Neural crest cell (in vitro differentiated cells): ENCODE measurements around the gene SLC43A1. TPM values are rescaled to one million over a fixed set of nuclear protein-coding genes. Genes with fewer than 3 reads are reported as not detected.
A peak's percentile ranks its signal among the peaks of the same experiment; 100 is the strongest.

Experiments
- DNase-seq: peaks from one replicate; pipeline ENCODE4 v3.0.0; 2021; ENCODE audit warnings: low read depth, mixed read lengths, low spot score
- H3K27ac Mint-ChIP-seq: one replicate; pipeline ENCODE4 v1.8.0; 2021; ENCODE audit warnings: mild to moderate bottlenecking, mixed read lengths; ENCODE audit not compliant: unreplicated experiment
- H3K27me3 Mint-ChIP-seq: 2 replicates; pipeline ENCODE4 v1.8.0; 2021; ENCODE audit warnings: low read depth, mild to moderate bottlenecking, mixed read lengths
- H3K36me3 Mint-ChIP-seq: 2 replicates; pipeline ENCODE4 v1.8.0; 2021; ENCODE audit warnings: low read depth, mild to moderate bottlenecking, mixed read lengths
- H3K4me1 Mint-ChIP-seq: 2 replicates; pipeline ENCODE4 v1.8.0; 2021; ENCODE audit warnings: mixed read lengths
- H3K4me3 Mint-ChIP-seq: one replicate; pipeline ENCODE4 v1.8.0; 2021; ENCODE audit warnings: mild to moderate bottlenecking, mixed read lengths
- H3K9me3 Mint-ChIP-seq: 2 replicates; pipeline ENCODE4 v1.8.0; 2021; ENCODE audit warnings: mixed read lengths
- total RNA-seq: library from RNA; stranded (reverse); gene quantifications from 2 replicates; pipeline ENCODE4 v1.2.1, GENCODE V29; 2021
- TF ChIP-seq, protein P1 (sequence below): fragments of 200-600 bp; sonication (generic); conservative IDR thresholded peaks from 2 replicates; pipeline ENCODE4 v1.5.0; 2021; ENCODE audit warnings: antibody characterized with exemption, mild to moderate bottlenecking

SLC43A1 gene
- total RNA-seq, 1 donor from 2014 or later = 4.5 TPM

DNA sequence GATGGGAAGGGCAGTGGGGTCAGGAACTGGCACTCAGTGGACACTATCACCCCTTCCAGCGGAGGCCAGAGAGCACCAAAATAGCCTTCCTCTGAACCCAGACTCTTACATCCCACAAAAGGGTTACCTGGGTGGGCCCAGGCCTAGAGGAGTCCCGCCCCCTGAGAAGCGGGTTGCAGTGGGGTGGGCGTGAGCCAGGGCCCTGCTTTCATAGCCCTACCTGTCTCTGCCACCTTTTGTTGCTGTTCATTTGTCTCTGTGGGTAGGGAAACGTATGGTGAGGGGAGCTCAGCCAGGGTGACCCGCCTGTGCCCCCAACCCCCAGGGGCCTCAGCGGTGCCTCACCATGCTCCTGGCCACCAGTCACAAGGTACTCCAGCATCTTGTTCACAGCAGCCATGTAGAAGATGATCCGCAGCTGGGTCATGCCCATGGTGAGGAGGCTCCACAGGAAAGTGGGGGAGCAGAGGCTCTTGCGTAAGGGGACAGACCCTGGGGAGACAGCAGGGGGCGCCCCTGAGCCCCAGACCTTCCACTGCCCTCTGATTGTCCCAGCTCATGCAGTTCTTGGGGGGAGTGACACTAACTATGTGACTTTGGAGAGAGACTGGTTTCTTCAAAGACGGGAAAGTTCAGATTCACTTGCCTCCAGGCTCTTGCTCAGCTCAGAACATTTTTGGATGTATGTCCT, 24.0 kb downstream of the SLC43A1 start:
- Mint-ChIP-seq H3K9me3 (no peaks in the 10 kb centered on the region), H3K27me3 (no peaks in the 10 kb centered on the region), H3K4me3 (no peak overlapping the region), H3K4me1 (no peaks in the 10 kb centered on the region), H3K36me3 (no peaks in the 10 kb centered on the region), H3K27ac (no peak overlapping the region)
- DNase-seq = peak; percentile 49
- TF ChIP-seq, protein P1, sequence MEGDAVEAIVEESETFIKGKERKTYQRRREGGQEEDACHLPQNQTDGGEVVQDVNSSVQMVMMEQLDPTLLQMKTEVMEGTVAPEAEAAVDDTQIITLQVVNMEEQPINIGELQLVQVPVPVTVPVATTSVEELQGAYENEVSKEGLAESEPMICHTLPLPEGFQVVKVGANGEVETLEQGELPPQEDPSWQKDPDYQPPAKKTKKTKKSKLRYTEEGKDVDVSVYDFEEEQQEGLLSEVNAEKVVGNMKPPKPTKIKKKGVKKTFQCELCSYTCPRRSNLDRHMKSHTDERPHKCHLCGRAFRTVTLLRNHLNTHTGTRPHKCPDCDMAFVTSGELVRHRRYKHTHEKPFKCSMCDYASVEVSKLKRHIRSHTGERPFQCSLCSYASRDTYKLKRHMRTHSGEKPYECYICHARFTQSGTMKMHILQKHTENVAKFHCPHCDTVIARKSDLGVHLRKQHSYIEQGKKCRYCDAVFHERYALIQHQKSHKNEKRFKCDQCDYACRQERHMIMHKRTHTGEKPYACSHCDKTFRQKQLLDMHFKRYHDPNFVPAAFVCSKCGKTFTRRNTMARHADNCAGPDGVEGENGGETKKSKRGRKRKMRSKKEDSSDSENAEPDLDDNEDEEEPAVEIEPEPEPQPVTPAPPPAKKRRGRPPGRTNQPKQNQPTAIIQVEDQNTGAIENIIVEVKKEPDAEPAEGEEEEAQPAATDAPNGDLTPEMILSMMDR = peak; percentile 66

DNA sequence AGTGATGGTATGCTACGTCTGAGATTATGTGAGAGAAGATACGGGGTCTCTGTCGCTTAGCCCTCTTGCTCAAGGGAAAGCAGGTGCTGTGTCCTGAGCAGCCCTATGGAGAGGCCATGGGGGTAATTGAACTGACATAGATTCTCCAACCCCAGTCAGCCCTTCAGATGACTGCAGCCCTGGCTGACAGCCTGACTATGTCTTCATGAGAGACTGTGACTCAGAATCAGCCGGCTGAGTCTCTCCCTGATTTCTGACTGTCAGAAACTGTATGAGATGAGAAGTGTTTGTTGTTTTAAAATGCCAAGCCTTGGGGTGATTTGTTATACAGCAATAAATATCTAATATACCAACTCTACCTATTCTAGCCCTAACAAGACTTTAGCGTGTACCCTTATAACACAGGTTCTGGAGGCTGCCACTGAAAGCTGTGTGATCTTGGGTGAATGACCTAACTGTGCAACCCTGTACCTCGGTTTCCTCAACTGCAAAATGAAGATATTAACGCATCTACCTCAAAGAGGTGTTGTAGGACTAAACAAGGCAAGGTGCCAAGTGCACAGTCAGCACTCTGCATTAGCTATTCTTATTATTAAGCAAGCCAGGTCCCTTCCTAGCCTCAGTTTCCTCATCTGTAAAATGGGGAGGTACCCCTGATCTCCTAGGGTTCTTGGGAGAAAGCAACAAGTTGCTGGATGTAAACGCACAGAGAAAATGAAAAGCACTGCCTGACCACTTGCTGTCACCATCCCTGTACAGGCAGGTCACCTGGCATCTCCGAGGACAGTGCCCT, 24.9 kb downstream of the SLC43A1 start:
- Mint-ChIP-seq H3K27me3 (no peaks in the 10 kb centered on the region), H3K9me3 (no peaks in the 10 kb centered on the region), H3K27ac (peak overlapping the region; percentile 55), H3K4me1 (no peaks in the 10 kb centered on the region), H3K36me3 (no peaks in the 10 kb centered on the region), H3K4me3 (no peak overlapping the region)
- DNase-seq = no peak
- TF ChIP-seq, protein P1 = no peak

GRCh38 chr11:57487920-57488659, 27.4 kb downstream of the SLC43A1 start:
- H3K27me3 Mint-ChIP-seq = peaks cover 10% of the 10 kb centered on the region
- peak overlapping the region; percentile 13 for H3K27ac Mint-ChIP-seq
- H3K4me3 Mint-ChIP-seq = no peak overlapping the region
- no peaks in the 10 kb centered on the region for H3K9me3 Mint-ChIP-seq
- TF ChIP-seq, protein P1 = no peak
- no peaks in the 10 kb centered on the region for H3K36me3 Mint-ChIP-seq
- H3K4me1 Mint-ChIP-seq = no peaks in the 10 kb centered on the region
- no peak for DNase-seq

DNA sequence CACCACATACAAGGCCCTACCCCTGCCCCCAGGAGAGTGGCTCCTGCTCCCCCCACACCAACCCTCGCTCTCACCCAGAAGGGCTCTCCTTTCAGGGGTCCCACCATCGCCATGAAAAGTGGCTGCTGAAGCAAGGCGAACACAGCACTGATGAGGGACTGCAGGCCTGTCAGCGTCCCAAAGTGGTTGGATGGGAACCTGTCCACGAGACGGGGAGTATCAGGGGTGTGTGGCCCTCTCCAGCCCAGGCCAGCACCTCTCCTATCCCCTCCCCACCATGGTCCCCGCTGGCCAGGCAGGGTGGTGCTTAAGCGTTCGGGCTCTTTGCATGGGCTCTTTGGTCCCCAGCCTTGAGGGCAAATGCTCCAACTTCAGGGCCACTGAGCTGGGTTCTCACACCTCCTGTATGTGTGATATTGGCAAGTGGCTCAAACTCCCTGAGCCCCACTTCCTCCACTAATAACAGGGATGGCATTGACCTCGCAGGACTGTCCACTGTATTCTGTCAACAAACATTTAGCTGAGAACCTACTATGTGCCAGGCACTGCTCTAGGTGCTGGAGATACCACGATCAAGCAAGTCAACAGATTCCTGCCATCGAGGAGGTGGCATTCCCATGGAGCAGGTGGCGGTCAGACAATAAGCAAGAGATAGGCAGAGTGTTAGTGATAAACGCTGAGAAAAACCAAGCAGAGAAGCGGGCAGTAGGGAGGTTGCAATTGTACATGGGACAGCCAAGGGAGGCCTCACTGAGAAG, 28.3 kb downstream of the SLC43A1 start:
- no peak overlapping the region for H3K4me3 Mint-ChIP-seq
- H3K4me1 Mint-ChIP-seq = peaks cover 1% of the 10 kb centered on the region
- peak overlapping the region; percentile 13 for H3K27ac Mint-ChIP-seq
- H3K27me3 Mint-ChIP-seq = peaks cover 15% of the 10 kb centered on the region
- H3K36me3 Mint-ChIP-seq = no peaks in the 10 kb centered on the region
- no peaks in the 10 kb centered on the region for H3K9me3 Mint-ChIP-seq
- no peak for DNase-seq
- TF ChIP-seq, protein P1 = no peak
